ENCODE measurements around the gene RCOR3. TPM values are rescaled to one million over a fixed set of nuclear protein-coding genes. Genes with fewer than 3 reads are reported as not detected.

The RCOR3 gene
- total RNA-seq, 1 experiment from 2014 or later = 12.7 TPM

- TF ChIP-seq EZH2 (IDR thresholded peaks at IDR 0.05; ENCODE audit: low read length, unreplicated experiment) (no peak), EZH2phosphoT487 (IDR thresholded peaks at IDR 0.05; ENCODE audit: borderline replicate concordance, low read length) (no peak), CTCF (conservative IDR thresholded peaks at IDR 0.05; ENCODE audit: low read depth, low read length) (no peak)
- Histone ChIP-seq H3F3A (ENCODE audit: low read length, unreplicated experiment) (no peaks in the 10 kb centered on the region), H3K27me3 (ENCODE audit: low read length) (no peaks in the 10 kb centered on the region), H3K36me3 (ENCODE audit: low read depth, low read length) (no peaks in the 10 kb centered on the region), H3K9me2 (replicated peaks; ENCODE audit: low read length) (no peaks in the 10 kb centered on the region), H2AFZ (ENCODE audit: low read length) (no peak overlapping the region), H3K79me2 (ENCODE audit: low read length) (no peaks in the 10 kb centered on the region), H3K4me2 (ENCODE audit: low read length) (no peak overlapping the region), H3K4me3 (ENCODE audit: low read length) (no peak overlapping the region), H3K9ac (ENCODE audit: low read length) (no peak overlapping the region), H4K20me1 (ENCODE audit: low read length) (no peaks in the 10 kb centered on the region), H3K27ac (ENCODE audit: low read length) (no peak overlapping the region), H3K4me1 (ENCODE audit: insufficient read depth, low read length) (no peaks in the 10 kb centered on the region), H3K9me3 (ENCODE audit: low read length) (no peaks in the 10 kb centered on the region)
- BruUV-seq (replicated peaks) = no TSS peak
- intact Hi-C loops (cut with micrococcal nuclease) = no loop called here
- no peak for ATAC-seq
- POLR2A ChIA-PET (ENCODE audit: unreplicated experiment) = no interaction called here
- DNase-seq = no peak
- CTCF ChIA-PET = interaction anchor here (0.8 kb wide), 1 partner anchor 27 kb away, joined by 3 read pairs; no protein-coding TSS in a partner anchor
Measured at GRCh38 chr1:211355873-211356272, 96.7 kb downstream of the RCOR3 start.

- H3K9ac ChIP-seq (ENCODE audit: low read length) = no peak overlapping the region
- no peak overlapping the region for H2AFZ ChIP-seq (ENCODE audit: low read length)
- intact Hi-C loops (cut with micrococcal nuclease) = no loop called here
- no peaks in the 10 kb centered on the region for H3K9me2 ChIP-seq (replicated peaks; ENCODE audit: low read length)
- H4K20me1 ChIP-seq (ENCODE audit: low read length) = no peaks in the 10 kb centered on the region
- no peaks in the 10 kb centered on the region for H3K36me3 ChIP-seq (ENCODE audit: low read depth, low read length)
- no peaks in the 10 kb centered on the region for H3F3A ChIP-seq (ENCODE audit: low read length, unreplicated experiment)
- TF ChIP-seq CTCF (conservative IDR thresholded peaks at IDR 0.05; ENCODE audit: low read depth, low read length) (no peak), EZH2 (IDR thresholded peaks at IDR 0.05; ENCODE audit: low read length, unreplicated experiment) (no peak), EZH2phosphoT487 (IDR thresholded peaks at IDR 0.05; ENCODE audit: borderline replicate concordance, low read length) (no peak)
- no TSS peak for BruUV-seq (replicated peaks)
- ChIA-PET POLR2A (ENCODE audit: unreplicated experiment) (interaction anchor here (0.7 kb wide), 1 partner anchor 110 kb away, joined by 3 read pairs; no protein-coding TSS in a partner anchor), CTCF (no interaction called here)
- H3K4me2 ChIP-seq (ENCODE audit: low read length) = no peak overlapping the region
- no peaks in the 10 kb centered on the region for H3K4me1 ChIP-seq (ENCODE audit: insufficient read depth, low read length)
- H3K27ac ChIP-seq (ENCODE audit: low read length) = no peak overlapping the region
- ATAC-seq = no peak
- H3K4me3 ChIP-seq (ENCODE audit: low read length) = no peak overlapping the region
- H3K9me3 ChIP-seq (ENCODE audit: low read length) = no peaks in the 10 kb centered on the region
- H3K27me3 ChIP-seq (ENCODE audit: low read length) = no peaks in the 10 kb centered on the region
- DNase-seq = no peak
- no peaks in the 10 kb centered on the region for H3K79me2 ChIP-seq (ENCODE audit: low read length)
Measured at GRCh38 chr1:211356723-211357407, 97.7 kb downstream of the RCOR3 start.

GRCh38 chr1:211358685-211359084 lies 99.5 kb downstream of the RCOR3 start:
- H3K27ac ChIP-seq (ENCODE audit: low read length) = no peak overlapping the region
- ChIA-PET CTCF (no interaction called here), POLR2A (ENCODE audit: unreplicated experiment) (no interaction called here)
- H3K36me3 ChIP-seq (ENCODE audit: low read depth, low read length) = no peaks in the 10 kb centered on the region
- H3F3A ChIP-seq (ENCODE audit: low read length, unreplicated experiment) = no peaks in the 10 kb centered on the region
- H4K20me1 ChIP-seq (ENCODE audit: low read length) = no peaks in the 10 kb centered on the region
- no peaks in the 10 kb centered on the region for H3K79me2 ChIP-seq (ENCODE audit: low read length)
- H2AFZ ChIP-seq (ENCODE audit: low read length) = no peak overlapping the region
- H3K4me2 ChIP-seq (ENCODE audit: low read length) = no peak overlapping the region
- H3K9me3 ChIP-seq (ENCODE audit: low read length) = no peaks in the 10 kb centered on the region
- BruUV-seq (replicated peaks) = no TSS peak
- no peak for DNase-seq
- no peak for TF ChIP-seq EZH2phosphoT487 (IDR thresholded peaks at IDR 0.05; ENCODE audit: borderline replicate concordance, low read length)
- no peak for TF ChIP-seq CTCF (conservative IDR thresholded peaks at IDR 0.05; ENCODE audit: low read depth, low read length)
- no peak for TF ChIP-seq EZH2 (IDR thresholded peaks at IDR 0.05; ENCODE audit: low read length, unreplicated experiment)
- no peaks in the 10 kb centered on the region for H3K9me2 ChIP-seq (replicated peaks; ENCODE audit: low read length)
- no peak overlapping the region for H3K9ac ChIP-seq (ENCODE audit: low read length)
- H3K4me1 ChIP-seq (ENCODE audit: insufficient read depth, low read length) = no peaks in the 10 kb centered on the region
- H3K27me3 ChIP-seq (ENCODE audit: low read length) = no peaks in the 10 kb centered on the region
- intact Hi-C loops (cut with micrococcal nuclease) = no loop called here
- no peak for ATAC-seq
- no peak overlapping the region for H3K4me3 ChIP-seq (ENCODE audit: low read length)

Data from PC-3 (cell line).